Heart left ventricle (tissue), 13 donors: ENCODE measurements around the gene UBA6.
"Not testable (repeated sequence)": the region's sequence is repeated elsewhere in the genome, so short reads cannot be mapped to it uniquely, and the experiment has no call there.

Experiments
- POLR2A ChIP-seq, 2 donors: fragments of 450-650 bp; IDR thresholded peaks; one replicate each; pipeline ENCODE4 v1.6.1; 2017; ENCODE audit warnings: antibody characterized with exemption in 2 of 2, mild to moderate bottlenecking in 2 of 2, moderate library complexity in 2 of 2
- TF ChIP-seq, protein P1 (sequence below), 12 donors: fragments of 200-600 bp; sonication (generic) in 4 of 12; IDR thresholded peaks; one replicate each; pipeline versions ENCODE4 v1.5.0 to v1.8.0; 2018 to 2022; ENCODE audit warnings: antibody characterized with exemption in 12 of 12, mild to moderate bottlenecking in 5 of 12
- donor health status: ischemic (EF 13 %, LVEDD 7.1; RV severe dilation, severe dysfunction).
- donor health status: DM: no; HTN: yes; CAD: no.
- donor health status: DM: no; HTN: no; CAD: no.
- donor health status: ischemic (EF 25% LVEDD 6.9; RV normal size, moderate dysfunction).
- donor health status: ischemic (EF 25% LVEDD 5.7; RV mildly dilated, moderate dysfunction).
- donor health status: ischemic (EF 35%, LVEDD 5.7; RV mildly dilated, moderate dysfunction).
- donor health status: nonischemic (EF 11% LVEDD 7.7; RV severe dilation, severe dysfunction).
- donor health status: DM: yes; HTN: yes; CAD: no.
- donor health status: PGD.
- donor health status: ischemic (EF 29% LVEDD 5.4; RV normal size, mild dysfunction).
- donor health status: nonischemic (EF 23%, LVEDD 6.1; RV moderate dilation, normal function).

DNA sequence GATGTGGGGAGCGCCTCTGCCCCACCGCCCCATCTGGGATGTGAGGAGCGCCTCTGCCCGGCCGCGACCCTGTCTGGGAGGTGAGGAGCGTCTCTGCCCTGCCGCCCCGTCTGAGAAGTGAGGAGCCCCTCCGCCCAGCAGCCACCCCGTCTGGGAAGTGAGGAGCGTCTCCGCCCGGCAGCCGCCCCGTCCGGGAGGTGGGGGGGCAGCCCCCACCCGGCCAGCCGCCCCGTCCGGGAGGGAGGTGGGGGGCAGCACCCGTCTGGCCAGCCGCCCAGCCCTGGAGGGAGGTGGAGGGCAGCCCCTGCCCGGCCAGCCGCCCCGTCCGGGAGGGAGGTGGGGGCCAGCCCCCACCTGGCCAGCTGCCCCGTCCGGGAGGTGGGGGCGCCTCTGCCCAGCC is 64.0 kb downstream of the UBA6 start:
- TF ChIP-seq, protein P1, sequence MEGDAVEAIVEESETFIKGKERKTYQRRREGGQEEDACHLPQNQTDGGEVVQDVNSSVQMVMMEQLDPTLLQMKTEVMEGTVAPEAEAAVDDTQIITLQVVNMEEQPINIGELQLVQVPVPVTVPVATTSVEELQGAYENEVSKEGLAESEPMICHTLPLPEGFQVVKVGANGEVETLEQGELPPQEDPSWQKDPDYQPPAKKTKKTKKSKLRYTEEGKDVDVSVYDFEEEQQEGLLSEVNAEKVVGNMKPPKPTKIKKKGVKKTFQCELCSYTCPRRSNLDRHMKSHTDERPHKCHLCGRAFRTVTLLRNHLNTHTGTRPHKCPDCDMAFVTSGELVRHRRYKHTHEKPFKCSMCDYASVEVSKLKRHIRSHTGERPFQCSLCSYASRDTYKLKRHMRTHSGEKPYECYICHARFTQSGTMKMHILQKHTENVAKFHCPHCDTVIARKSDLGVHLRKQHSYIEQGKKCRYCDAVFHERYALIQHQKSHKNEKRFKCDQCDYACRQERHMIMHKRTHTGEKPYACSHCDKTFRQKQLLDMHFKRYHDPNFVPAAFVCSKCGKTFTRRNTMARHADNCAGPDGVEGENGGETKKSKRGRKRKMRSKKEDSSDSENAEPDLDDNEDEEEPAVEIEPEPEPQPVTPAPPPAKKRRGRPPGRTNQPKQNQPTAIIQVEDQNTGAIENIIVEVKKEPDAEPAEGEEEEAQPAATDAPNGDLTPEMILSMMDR (IDR thresholded peaks at IDR 0.05) = not testable (repeated sequence)
- TF ChIP-seq POLR2A (IDR thresholded peaks at IDR 0.05) = not testable (repeated sequence)
